Medulla oblongata (tissue), 1 donor: ENCODE results near the gene ZNF583.

ENCODE experiments used
- DNase-seq: peaks from one replicate; pipeline ENCODE4 v3.0.0-alpha.2; 2015; ENCODE audit errors: extremely low spot score

ZNF583 gene

DNA sequence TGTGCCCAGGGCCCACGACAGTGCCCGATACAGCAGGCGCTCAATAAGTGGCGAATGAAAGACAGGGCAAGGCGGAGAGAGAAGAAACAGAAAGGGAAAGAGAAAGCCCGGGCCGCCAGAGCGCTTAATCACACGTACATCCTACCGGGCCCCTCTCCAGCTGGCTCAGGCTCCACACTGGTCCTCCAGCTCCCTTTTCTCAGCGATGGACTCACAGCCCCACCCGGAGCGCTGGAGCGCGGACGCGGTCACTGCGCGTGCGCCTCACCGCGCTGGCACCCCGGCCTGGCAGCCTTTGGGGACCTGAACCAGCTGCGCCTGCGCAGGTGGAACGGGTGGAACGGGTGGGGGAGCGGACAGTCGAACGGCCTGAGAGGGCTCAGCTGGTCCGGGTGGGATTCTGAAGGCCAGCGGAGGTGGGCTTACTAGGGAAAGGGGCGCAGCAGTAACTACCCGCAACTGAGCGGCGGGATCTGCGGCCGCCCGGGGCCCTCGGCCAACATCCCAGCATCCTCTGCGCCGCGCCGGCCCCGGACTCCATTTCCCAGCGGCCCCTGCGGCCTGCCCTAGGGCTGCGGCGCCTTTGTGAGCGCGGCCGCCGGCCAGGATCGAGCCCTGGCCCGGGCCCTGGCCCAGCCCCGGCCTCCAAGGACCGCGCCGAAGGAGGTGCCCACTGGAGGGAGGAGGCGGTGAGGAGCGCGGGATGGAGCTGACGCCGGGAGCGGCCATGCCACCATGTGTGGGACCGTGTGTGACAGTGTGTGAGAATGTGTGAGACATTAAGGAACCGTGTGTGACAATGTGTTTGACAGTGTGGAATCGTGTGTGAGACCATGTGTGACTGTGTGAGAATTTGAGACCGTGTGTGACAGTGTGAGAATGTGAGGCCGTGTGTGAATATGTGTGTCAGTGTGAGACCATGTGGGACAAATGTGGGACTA is at the start of gene ZNF583:
ZNF583 (plus strand) TSS at position 569 of the 941 bp plus-strand sequence. CDS start 2,783 bp downstream, outside the sequence.
- DNase-seq, result peak; percentile 97

DNA sequence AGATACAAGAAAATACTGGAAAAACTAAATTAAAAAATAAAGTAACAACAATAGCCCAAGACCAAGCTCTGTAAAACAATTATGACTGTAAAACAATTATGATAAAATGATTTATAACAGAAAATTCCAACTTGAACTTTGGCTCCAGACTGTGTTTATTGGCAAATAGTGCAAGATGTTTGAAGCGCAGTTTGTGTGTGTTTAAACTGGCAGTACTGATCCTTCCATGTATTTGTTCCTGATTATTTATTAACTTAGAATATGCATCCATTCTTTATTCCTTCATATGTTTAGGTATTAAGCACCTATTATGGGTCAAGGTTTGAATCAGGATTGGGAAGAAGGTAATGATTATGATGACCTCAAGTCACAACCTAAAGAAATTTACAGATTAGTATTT is 48.6 kb upstream of the ZNF583 start:
- DNase-seq, result no peak

GRCh38 chr19:56356944-56357343 is 47.2 kb upstream of the ZNF583 start:
- no peak for DNase-seq

- DNase-seq, result no peak
Observed at GRCh38 chr19:56360841-56361240, 43.3 kb upstream of the ZNF583 start.

DNA sequence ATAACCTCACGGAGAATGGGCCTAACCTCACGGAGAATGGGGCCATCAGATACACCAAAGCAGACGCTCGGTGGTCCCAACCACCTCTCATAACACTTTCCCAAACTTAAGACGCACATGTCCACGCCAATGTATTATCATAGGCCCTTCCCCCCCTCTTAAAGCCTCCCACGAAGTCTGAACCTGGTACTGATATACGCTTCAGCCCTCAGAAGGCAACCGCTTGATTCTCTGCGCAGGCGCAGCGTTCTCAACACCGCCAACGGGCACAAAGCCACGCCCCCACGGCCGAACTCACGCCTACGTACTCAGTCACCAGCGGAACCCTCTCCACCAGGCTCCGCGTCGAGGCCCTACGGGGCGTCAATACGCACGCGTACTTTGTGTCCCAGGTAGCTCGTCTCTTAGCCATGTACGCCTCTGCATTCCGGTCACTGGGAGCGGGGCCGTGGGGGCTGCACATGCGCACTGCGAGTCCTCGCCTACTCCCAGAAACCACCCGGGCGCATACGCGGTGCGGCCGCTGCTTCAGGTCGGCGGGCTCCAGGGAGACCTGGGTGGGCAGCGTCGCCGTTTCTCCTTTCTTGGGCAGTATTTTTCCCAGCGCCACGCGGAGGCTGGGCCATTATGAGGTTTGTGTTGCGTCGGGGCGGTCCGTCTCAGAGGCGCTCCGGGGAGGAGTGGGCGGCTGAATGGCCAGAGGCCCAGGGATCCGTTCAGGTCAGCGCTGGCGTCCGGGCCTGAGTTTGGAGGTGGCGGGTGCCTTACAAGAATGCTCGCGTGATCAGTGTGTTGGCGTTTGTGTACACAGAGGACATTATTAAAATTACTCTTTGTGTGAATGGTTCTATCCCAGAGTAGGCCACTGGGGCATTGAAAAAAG is 36.1 kb upstream of the ZNF583 start:
- peak; percentile 87 for DNase-seq

- DNase-seq, result no peak
Observed at GRCh38 chr19:56369886-56370676, 34.1 kb upstream of the ZNF583 start.

- no peak for DNase-seq
Observed at GRCh38 chr19:56372281-56372680, 31.9 kb upstream of the ZNF583 start.

- no peak for DNase-seq
Observed at GRCh38 chr19:56377105-56377924, 26.8 kb upstream of the ZNF583 start.

DNA sequence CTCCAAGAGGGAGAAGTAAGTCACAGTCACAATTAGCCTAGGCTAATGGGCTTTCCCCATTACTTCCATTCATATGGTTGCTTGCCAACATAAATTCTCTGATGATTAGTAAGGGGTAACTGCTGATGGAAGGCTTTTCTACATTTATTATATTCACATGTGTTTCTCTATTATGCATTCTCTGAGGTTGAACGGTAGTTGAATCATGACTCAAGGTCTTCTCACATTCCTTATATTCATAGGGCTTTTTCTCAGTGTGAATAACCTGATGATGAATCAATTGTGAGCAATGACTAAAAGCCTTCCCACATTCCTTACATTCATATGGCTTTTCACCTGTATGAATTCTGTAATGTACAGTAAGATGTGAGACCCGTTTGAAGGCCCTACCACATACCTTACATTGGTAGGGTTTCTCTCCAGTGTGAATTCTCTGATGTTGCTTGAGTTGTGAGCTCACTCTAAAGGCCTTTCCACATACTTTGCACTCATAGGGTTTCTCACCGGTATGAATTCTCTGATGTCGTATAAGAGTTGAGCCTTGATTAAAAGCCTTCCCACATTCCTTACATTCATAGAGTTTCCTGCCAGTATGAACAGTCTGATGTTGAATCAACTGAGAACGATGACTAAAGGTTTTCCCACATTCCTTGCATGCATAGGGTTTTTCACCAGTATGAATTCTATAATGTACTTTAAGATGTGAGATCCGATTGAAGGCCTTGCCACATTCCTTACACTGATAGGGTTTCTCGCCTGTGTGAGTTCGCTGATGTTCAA is 20.1 kb upstream of the ZNF583 start:
- no peak for DNase-seq

- peak; percentile 98 for DNase-seq
Observed at GRCh38 chr19:56393119-56394012, 10.8 kb upstream of the ZNF583 start, which contains the start of gene ZNF582. TSS of gene ZNF582 (minus strand) at chr19:56393534. CDS start at chr19:56391752, 1,782 bp downstream.

DNA sequence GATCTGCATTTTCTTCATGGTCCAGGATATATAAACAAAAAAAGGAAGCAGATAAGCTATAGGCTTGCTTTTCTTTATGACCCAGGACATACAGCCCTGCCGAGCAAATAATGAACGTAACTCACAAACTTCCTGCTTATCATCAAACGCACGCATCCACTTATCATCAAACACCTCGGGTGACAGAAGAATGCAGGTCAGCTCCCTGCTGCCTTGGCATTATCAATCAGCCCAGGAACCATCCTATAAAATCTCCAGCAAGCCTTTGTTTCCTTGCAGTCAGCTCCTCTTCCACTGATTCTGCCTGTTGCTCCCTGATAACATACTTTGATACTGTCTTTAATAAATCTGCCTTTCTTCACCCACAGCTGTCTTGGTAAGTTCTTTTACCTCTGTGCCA is 5.3 kb upstream of the ZNF583 start:
- DNase-seq, result no peak

DNA sequence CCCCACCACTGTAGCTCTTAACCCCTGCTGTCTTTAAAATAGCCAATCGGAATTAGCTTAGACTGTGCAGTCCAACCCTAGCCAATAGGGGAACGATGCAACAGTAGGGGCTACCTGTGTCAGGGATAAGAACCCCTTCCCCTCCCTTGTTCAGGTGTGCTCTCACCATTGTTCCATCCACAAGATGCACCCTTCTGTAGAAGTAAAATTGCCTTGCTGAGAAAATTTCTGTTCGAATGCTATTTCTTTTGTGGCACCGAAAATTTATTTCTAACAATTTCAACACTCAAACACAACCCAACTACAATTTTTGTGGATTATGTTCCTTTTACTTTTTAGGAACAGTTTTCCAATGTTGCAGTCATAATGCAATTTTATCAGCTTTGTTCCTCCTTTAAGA is 3.6 kb upstream of the ZNF583 start:
- no peak for DNase-seq

- DNase-seq, result peak; percentile 16
Observed at GRCh38 chr19:56403261-56403660, 871 bp upstream of the ZNF583 start.

- DNase-seq, result no peak
Observed at GRCh38 chr19:56404705-56405056, 549 bp downstream of the ZNF583 start.

DNA sequence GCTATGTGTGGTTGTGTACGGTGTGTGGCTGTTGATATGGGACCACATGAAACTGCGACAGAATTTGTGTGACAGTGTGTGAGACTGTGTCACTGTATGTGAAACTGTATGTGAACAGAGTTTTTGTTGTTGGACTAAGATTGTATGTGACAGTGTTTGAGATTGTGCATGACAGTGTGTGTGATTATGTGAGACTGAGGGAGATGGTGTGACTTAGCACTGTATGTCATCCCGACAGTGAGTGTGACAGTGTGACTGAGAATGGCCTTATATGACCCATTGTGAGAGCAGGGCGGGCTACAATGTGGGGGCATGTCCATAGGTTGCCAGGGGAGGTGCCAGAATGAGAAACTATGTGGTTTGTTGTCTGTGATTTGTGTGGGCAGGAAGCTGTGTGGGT is 930 bp downstream of the ZNF583 start:
- no peak for DNase-seq

GRCh38 chr19:56423276-56423984 is 19.3 kb downstream of the ZNF583 start:
- no peak for DNase-seq

GRCh38 chr19:56423985-56424353 is 19.8 kb downstream of the ZNF583 start:
- no peak for DNase-seq

- DNase-seq, result no peak
Observed at GRCh38 chr19:56441206-56441792, 37.2 kb downstream of the ZNF583 start.
